ENCODE data around the gene SNAP47. TPM values are rescaled to one million over a fixed set of nuclear protein-coding genes. Genes with fewer than 3 reads are reported as not detected.

SNAP47 gene
- total and polyA plus RNA-seq, 2 of the 4 experiments (the other 2 are of a cell fraction) = 39.4 to 72.9 TPM

GRCh38 chr1:227809026-227809425 is 73.8 kb downstream of the SNAP47 start:
- Histone ChIP-seq H2AK5ac (ENCODE audit: low read depth, low read length) (no peak overlapping the region), H3K56ac (ENCODE audit: extremely low read depth, insufficient read depth, low read length) (no peak overlapping the region), H2BK5ac (ENCODE audit: low read depth, low read length, poor library complexity, severe bottlenecking) (no peak overlapping the region), H3K4me1 (ENCODE audit: control insufficient read depth, insufficient read depth, low read length) (no peaks in the 10 kb centered on the region), H4K5ac (ENCODE audit: low read depth, low read length) (no peak overlapping the region), H4K8ac (ENCODE audit: low read depth in 2 of 2, low read length in 2 of 2) (no peak overlapping the region), H3K79me1 (ENCODE audit: low read depth in 1 of 2, low read length in 2 of 2) (no peaks in the 10 kb centered on the region), H2AK9ac (replicated peaks; ENCODE audit: low read depth, low read length, poor library complexity) (no peak overlapping the region), H3K27me3 (ENCODE audit: control insufficient read depth, insufficient read depth, low read length) (no peaks in the 10 kb centered on the region; the same call in 1 of the 2 replicates), H4K20me1 (ENCODE audit: insufficient read depth, low read length) (no peaks in the 10 kb centered on the region), H3K14ac (replicated peaks; ENCODE audit: low read depth, low read length) (no peak overlapping the region), H2BK120ac (ENCODE audit: low read depth, low read length) (no peak overlapping the region), H3K9me1 (ENCODE audit: insufficient read depth, low read length) (no peaks in the 10 kb centered on the region), H3K4ac (ENCODE audit: low read depth, low read length) (no peak overlapping the region), H3K27ac (ENCODE audit: insufficient read depth, low read length) (no peak overlapping the region), H3K18ac (ENCODE audit: low read depth, low read length) (no peak overlapping the region), H3K9me3 (ENCODE audit: control insufficient read depth, insufficient read depth, low read length) (peaks cover 6% of the 10 kb centered on the region; the same call in 1 of the 2 replicates), H2AFZ (replicated peaks; ENCODE audit: low read length, poor library complexity) (no peak overlapping the region), H4K91ac (ENCODE audit: insufficient read depth, low read depth, low read length) (no peak overlapping the region), H3K36me3 (ENCODE audit: control insufficient read depth, insufficient read depth, low read length) (no peaks in the 10 kb centered on the region), H2BK15ac (ENCODE audit: low read depth, low read length) (no peak overlapping the region), H2BK20ac (ENCODE audit: low read depth, low read length) (no peak overlapping the region), H3K9ac (ENCODE audit: low read depth, low read length) (no peak overlapping the region), H3K4me3 (ENCODE audit: insufficient read depth, low read depth, low read length) (no peak overlapping the region), H3K23ac (ENCODE audit: low read depth, low read length) (no peak overlapping the region), H3K4me2 (ENCODE audit: low read depth, low read length) (no peak overlapping the region)
- in situ Hi-C loops (cut with MboI; ENCODE audit: low sequenced_read_pairs) (no loop called here), dilution Hi-C loops (cut with HindIII; ENCODE audit: low sequenced_read_pairs, unreplicated experiment) (no loop called here), intact Hi-C loops (cut with micrococcal nuclease) (no loop called here)
- ChIA-PET CTCF (no interaction called here), POLR2A (ENCODE audit: unreplicated experiment) (interaction anchor here (1.0 kb wide), 1 partner anchor 14 kb away, joined by 6 read pairs; no protein-coding TSS in a partner anchor)
- ATAC-seq (ENCODE audit: low read depth) (no peak), DNase-seq (no peak)
- no peak for TF ChIP-seq NFE2L2 (IDR thresholded peaks at IDR 0.05; ENCODE audit: low read depth, low read length)
- TF ChIP-seq RFX5 (IDR thresholded peaks at IDR 0.05; ENCODE audit: low read depth, low read length) = no peak
- TF ChIP-seq FOS (IDR thresholded peaks at IDR 0.05; ENCODE audit: low read depth, low read length) = no peak
- no peak for TF ChIP-seq CEBPB (IDR thresholded peaks at IDR 0.05; ENCODE audit: low read depth, low read length)
- no peak for TF ChIP-seq CTCF (conservative IDR thresholded peaks at IDR 0.05; ENCODE audit: low read depth, low read length)
- no peak for TF ChIP-seq POLR2A (IDR thresholded peaks at IDR 0.05; ENCODE audit: low read depth, low read length)
- TF ChIP-seq CHD1 (IDR thresholded peaks at IDR 0.05; ENCODE audit: low read depth, low read length) = no peak
- TF ChIP-seq MAFK (IDR thresholded peaks at IDR 0.05; ENCODE audit: low read depth, low read length) = no peak
- no peak for TF ChIP-seq ELK1 (IDR thresholded peaks at IDR 0.05; ENCODE audit: borderline replicate concordance, low read depth, low read length)
- no peak for TF ChIP-seq USF2 (IDR thresholded peaks at IDR 0.05; ENCODE audit: low read depth, low read length)
- TF ChIP-seq SMC3 (IDR thresholded peaks at IDR 0.05; ENCODE audit: low read depth, low read length) = no peak
- TF ChIP-seq MAZ (IDR thresholded peaks at IDR 0.05; ENCODE audit: borderline replicate concordance, low read depth, low read length) = no peak
- no peak for TF ChIP-seq MXI1 (IDR thresholded peaks at IDR 0.05; ENCODE audit: borderline replicate concordance, low read depth, low read length)
- TF ChIP-seq RCOR1 (IDR thresholded peaks at IDR 0.05; ENCODE audit: insufficient replicate concordance, low read length) = no peak
- no peak for TF ChIP-seq RAD21 (IDR thresholded peaks at IDR 0.05; ENCODE audit: low read length)
- no peak for TF ChIP-seq BHLHE40 (IDR thresholded peaks at IDR 0.05; ENCODE audit: low read depth, low read length)
- WGBS, 2 experiments (ENCODE audit: extremely low coverage in 2 of 2, insufficient read length in 1 of 2) = no CpG with 5 or more reads among the region's 2 CpGs
- BruUV-seq (replicated peaks) = no TSS peak

All from IMR-90 (cell line).